HepG2 (cell line): Measurements from ENCODE around the gene DNAH9. TPM values are rescaled to one million over a fixed set of nuclear protein-coding genes. Genes with fewer than 3 reads are reported as not detected.

ENCODE experiments used
- ATAC-seq: fragments of 200-7000 bp; cut with Tn5 transposase; 3 replicates; pipeline ENCODE4 v1.9.1; 2020; ENCODE audit warnings: mild to moderate bottlenecking, moderate library complexity
- BruUV-seq: library from RNA; stranded (reverse); fragments of 400-500 nt; replicated peaks from 2 replicates; lab custom pipeline; 2021; lab: Mats Ljungman, UMichigan
- CTCF ChIA-PET: fragments of 300-600 bp; formaldehyde crosslinking; extraction: SDS; loops from one replicate; lab custom pipeline; 2021; ENCODE audit warnings: low total read pairs, inconsistent platforms, low intra/inter-chr PET ratio; lab: Yijun Ruan, JAX
- POLR2A ChIA-PET: fragments of 350-600 bp; sonication (Branson Sonifier 250); formaldehyde crosslinking; loops from one replicate; lab custom pipeline; 2020; ENCODE audit warnings: antibody characterized with exemption, inconsistent platforms; lab: Yijun Ruan, JAX
- DNase-seq: peaks from one replicate; pipeline ENCODE4 v3.0.0-alpha.2; 2015; ENCODE audit warnings: low spot score
- FAIRE-seq: peaks from 3 replicates; lab custom pipeline; 2011; peaks lifted over from hg19 to GRCh38; lab: Jason Lieb, UNC
- H2AFZ ChIP-seq: one replicate; pipeline ENCODE4 v1.6.1; 2011; ENCODE audit warnings: low read length, inconsistent platforms
- H3K27ac ChIP-seq: fragments of 300-600 bp; 3 replicates; pipeline ENCODE4 v1.8.0; 2011; ENCODE audit warnings: mixed run types, mild to moderate bottlenecking, mixed read lengths, low read length, inconsistent platforms; ENCODE audit not compliant: insufficient read depth; ENCODE audit errors: extremely low read length
- H3K27me3 ChIP-seq, 2 experiments: fragments of 200-600 bp in 1 of 2; 2 replicates in 1 of 2; 3 replicates in 1 of 2; pipeline versions ENCODE4 v1.6.0 to v1.8.0; 2011; ENCODE audit warnings: low read length in 2 of 2, mild to moderate bottlenecking in 2 of 2, moderate library complexity in 2 of 2, inconsistent platforms in 1 of 2; ENCODE audit not compliant: insufficient read depth in 2 of 2, control insufficient read depth in 1 of 2
- H3K36me3 ChIP-seq, 2 experiments: fragments of 200-600 bp in 1 of 2; replicated peaks in 1 of 2; 2 replicates in 1 of 2; 3 replicates in 1 of 2; pipeline versions ENCODE4 v1.5.1 to v1.8.0; 2011; ENCODE audit warnings: low read length in 2 of 2, inconsistent platforms in 1 of 2; ENCODE audit not compliant: insufficient read depth in 2 of 2, control insufficient read depth in 1 of 2
- H3K4me1 ChIP-seq: 2 replicates; pipeline ENCODE4 v1.5.1; 2012; ENCODE audit warnings: low read length, inconsistent platforms; ENCODE audit not compliant: insufficient read depth
- H3K4me2 ChIP-seq: 2 replicates; pipeline ENCODE4 v1.6.0; 2011; ENCODE audit warnings: low read depth, low read length, inconsistent platforms
- H3K4me3 ChIP-seq, 3 experiments: fragments of 200-600 bp in 1 of 3; sonication (generic), shearing (Covaris generic) in 1 of 3; replicated peaks in 1 of 3; 2 replicates each; pipeline ENCODE4 v1.5.1; 2011 to 2016; ENCODE audit warnings: low read length in 3 of 3, inconsistent platforms in 2 of 3, low read depth in 2 of 3, mild to moderate bottlenecking in 2 of 3, control low read depth in 1 of 3, mixed read lengths in 1 of 3; ENCODE audit not compliant: insufficient read depth in 1 of 3
- H3K79me2 ChIP-seq: one replicate; pipeline ENCODE4 v1.6.1; 2011; ENCODE audit warnings: low read length, inconsistent platforms; ENCODE audit not compliant: insufficient read depth
- H3K9ac ChIP-seq: 2 replicates; pipeline ENCODE4 v1.6.0; 2011; ENCODE audit warnings: mild to moderate bottlenecking, low read depth, low read length, inconsistent platforms; ENCODE audit not compliant: insufficient read depth
- H3K9me3 ChIP-seq: 2 replicates; pipeline ENCODE4 v1.5.1; 2012; ENCODE audit warnings: mild to moderate bottlenecking, low read length
- H4K20me1 ChIP-seq: 2 replicates; pipeline ENCODE4 v1.6.0; 2011; ENCODE audit warnings: inconsistent platforms, mild to moderate bottlenecking, low read length, moderate library complexity; ENCODE audit not compliant: insufficient read depth
- EHMT2 ChIP-seq: fragments of 200-600 bp; sonication (generic); IDR thresholded peaks from 2 replicates; pipeline ENCODE4 v1.7.0; 2017; ENCODE audit warnings: antibody characterized with exemption, low read depth, low read length, borderline replicate concordance
- FOXA1 ChIP-seq, 2 experiments: fragments of 450-650 bp in 1 of 2; sonication (generic) in 1 of 2; formaldehyde crosslinking in 1 of 2; IDR thresholded peaks; 2 replicates each; pipeline versions ENCODE4 v1.4.0 to v1.6.1; 2016 to 2020; ENCODE audit warnings: missing genetic modification reagents in 1 of 2
- MBD4 ChIP-seq: IDR thresholded peaks from 2 replicates; pipeline ENCODE4 v1.6.1; 2012; ENCODE audit warnings: low read length, inconsistent platforms, borderline replicate concordance
- RNF219 ChIP-seq: sonication (generic); formaldehyde crosslinking; IDR thresholded peaks from 2 replicates; pipeline ENCODE4 v1.5.0; 2020; ENCODE audit warnings: mild to moderate bottlenecking, missing genetic modification reagents
- SIX1 ChIP-seq: sonication (generic); formaldehyde crosslinking; IDR thresholded peaks from 2 replicates; pipeline ENCODE4 v1.4.0; 2020; ENCODE audit warnings: missing genetic modification reagents, borderline replicate concordance
- SRY ChIP-seq: sonication (generic); formaldehyde crosslinking; IDR thresholded peaks from 2 replicates; pipeline ENCODE4 v1.8.0; 2022; ENCODE audit warnings: mild to moderate bottlenecking, missing genetic modification reagents
- XBP1 ChIP-seq: sonication (generic); formaldehyde crosslinking; IDR thresholded peaks from 2 replicates; pipeline ENCODE4 v1.5.0; 2020; ENCODE audit warnings: missing genetic modification reagents
- ZNF639 ChIP-seq: conservative IDR thresholded peaks from 2 replicates; pipeline ENCODE4 v1.6.1; 2018; ENCODE audit warnings: missing genetic modification reagents
- ZNF670 ChIP-seq: sonication (generic); formaldehyde crosslinking; IDR thresholded peaks from 2 replicates; pipeline ENCODE4 v1.8.0; 2022; ENCODE audit warnings: mild to moderate bottlenecking, missing genetic modification reagents, borderline replicate concordance
- WGBS: methylation state at CpG from one replicate; pipeline ENCODE4 v1.1.6; 2017; ENCODE audit warnings: low lambda C conversion rate; 5-methylcytosine and 5-hydroxymethylcytosine counted together
- in situ Hi-C: cut with HindIII; loops from 2 replicates; pipeline ENCODE4 v1.10.0; 2017; ENCODE audit warnings: low pct_unique_long_range_greater_than_20kb; ENCODE audit not compliant: extremely low pct_ligation_motif_present
- intact Hi-C: fragments of 100-400 bp; cut with micrococcal nuclease; formaldehyde crosslinking; loops from one replicate; pipeline ENCODE4 v1.10.0; 2022; ENCODE audit not compliant: unreplicated experiment
- polyA plus RNA-seq, 8 experiments: library from polyadenylated mRNA; depleted of rRNA in 3 of 8; stranded (reverse) in 7 of 8; unstranded in 1 of 8; fragments of >200 nt; fragmentation: Illumina TruSeq in 4 of 8; extraction: Trizol in 4 of 8; gene quantifications; 2 replicates each; pipeline versions ENCODE4 v1.2.1 to v1.2.3, GENCODE V29; 2011 to 2016; ENCODE audit warnings: low read depth in 4 of 8, missing spikeins in 1 of 8, mixed read lengths in 1 of 8; ENCODE audit not compliant: insufficient read depth in 1 of 8
- total RNA-seq, 5 experiments: library from RNA; depleted of rRNA; stranded (reverse); fragments of >200 nt; fragmentation: Illumina TruSeq; extraction: Trizol; gene quantifications; 2 replicates each; pipeline ENCODE4 v1.2.3, GENCODE V29; 2016; ENCODE audit warnings: low read depth in 1 of 5
- TF ChIP-seq, protein P1 (sequence below): IDR thresholded peaks from 2 replicates; pipeline ENCODE4 v1.6.1; 2016; ENCODE audit warnings: low read depth, missing genetic modification reagents, missing compliant biosample characterization
- TF ChIP-seq, protein P2 (sequence below): sonication (generic); formaldehyde crosslinking; IDR thresholded peaks from 2 replicates; pipeline ENCODE4 v1.9.0; 2021; ENCODE audit warnings: missing genetic modification reagents, mild to moderate bottlenecking, borderline replicate concordance
- TF ChIP-seq, protein P3 (sequence below): sonication (generic); formaldehyde crosslinking; conservative IDR thresholded peaks from 2 replicates; pipeline ENCODE4 v1.8.0; 2022; ENCODE audit warnings: missing genetic modification reagents

Gene DNAH9
- total and polyA plus RNA-seq, 2 of the 13 experiments (the other 11 are each of a cell fraction or from before 2014, with no cell fraction given) = not detected

- POLR2A ChIA-PET = interaction anchor here (1.4 kb wide), 1 partner anchor 353 kb away, joined by 3 read pairs; the partner anchor contains the start of gene ZNF18
- Histone ChIP-seq H2AFZ (no peak overlapping the region), H3K4me1 (no peaks in the 10 kb centered on the region), H3K36me3 (no peaks in the 10 kb centered on the region), H3K79me2 (no peaks in the 10 kb centered on the region), H3K27ac (no peak overlapping the region), H3K27me3 (peaks cover 0 to 2% of the 10 kb centered on the region in 2 experiments; a peak in 2 of 5 replicates), H3K9ac (no peak overlapping the region), H3K4me2 (no peak overlapping the region), H3K4me3 (no peak overlapping the region), H4K20me1 (no peaks in the 10 kb centered on the region), H3K9me3 (no peaks in the 10 kb centered on the region)
- in situ Hi-C loops = no loop called here
- BruUV-seq = no TSS peak
- FAIRE-seq (no peak), DNase-seq (no peak), ATAC-seq (no peak)
- intact Hi-C loops = no loop called here
- 55% methylated on average over 7 of the region's 7 CpGs for WGBS
- CTCF ChIA-PET = interaction anchor here (1.4 to 1.6 kb wide), 2 partner anchors 292 to 343 kb away, joined by 3 to 5 read pairs; no protein-coding TSS in a partner anchor
- TF ChIP-seq FOXA1 (IDR thresholded peaks at IDR 0.05) = no peak
- no peak for TF ChIP-seq FOXA1 (CRISPR knock-in tag; IDR thresholded peaks at IDR 0.05)
- no peak for TF ChIP-seq SRY (CRISPR knock-in tag)
- no peak for TF ChIP-seq XBP1 (CRISPR knock-in tag)
- TF ChIP-seq ZNF639 (CRISPR knock-in tag) = no peak
- TF ChIP-seq ZNF670 (CRISPR knock-in tag) = no peak
- TF ChIP-seq, protein P1, sequence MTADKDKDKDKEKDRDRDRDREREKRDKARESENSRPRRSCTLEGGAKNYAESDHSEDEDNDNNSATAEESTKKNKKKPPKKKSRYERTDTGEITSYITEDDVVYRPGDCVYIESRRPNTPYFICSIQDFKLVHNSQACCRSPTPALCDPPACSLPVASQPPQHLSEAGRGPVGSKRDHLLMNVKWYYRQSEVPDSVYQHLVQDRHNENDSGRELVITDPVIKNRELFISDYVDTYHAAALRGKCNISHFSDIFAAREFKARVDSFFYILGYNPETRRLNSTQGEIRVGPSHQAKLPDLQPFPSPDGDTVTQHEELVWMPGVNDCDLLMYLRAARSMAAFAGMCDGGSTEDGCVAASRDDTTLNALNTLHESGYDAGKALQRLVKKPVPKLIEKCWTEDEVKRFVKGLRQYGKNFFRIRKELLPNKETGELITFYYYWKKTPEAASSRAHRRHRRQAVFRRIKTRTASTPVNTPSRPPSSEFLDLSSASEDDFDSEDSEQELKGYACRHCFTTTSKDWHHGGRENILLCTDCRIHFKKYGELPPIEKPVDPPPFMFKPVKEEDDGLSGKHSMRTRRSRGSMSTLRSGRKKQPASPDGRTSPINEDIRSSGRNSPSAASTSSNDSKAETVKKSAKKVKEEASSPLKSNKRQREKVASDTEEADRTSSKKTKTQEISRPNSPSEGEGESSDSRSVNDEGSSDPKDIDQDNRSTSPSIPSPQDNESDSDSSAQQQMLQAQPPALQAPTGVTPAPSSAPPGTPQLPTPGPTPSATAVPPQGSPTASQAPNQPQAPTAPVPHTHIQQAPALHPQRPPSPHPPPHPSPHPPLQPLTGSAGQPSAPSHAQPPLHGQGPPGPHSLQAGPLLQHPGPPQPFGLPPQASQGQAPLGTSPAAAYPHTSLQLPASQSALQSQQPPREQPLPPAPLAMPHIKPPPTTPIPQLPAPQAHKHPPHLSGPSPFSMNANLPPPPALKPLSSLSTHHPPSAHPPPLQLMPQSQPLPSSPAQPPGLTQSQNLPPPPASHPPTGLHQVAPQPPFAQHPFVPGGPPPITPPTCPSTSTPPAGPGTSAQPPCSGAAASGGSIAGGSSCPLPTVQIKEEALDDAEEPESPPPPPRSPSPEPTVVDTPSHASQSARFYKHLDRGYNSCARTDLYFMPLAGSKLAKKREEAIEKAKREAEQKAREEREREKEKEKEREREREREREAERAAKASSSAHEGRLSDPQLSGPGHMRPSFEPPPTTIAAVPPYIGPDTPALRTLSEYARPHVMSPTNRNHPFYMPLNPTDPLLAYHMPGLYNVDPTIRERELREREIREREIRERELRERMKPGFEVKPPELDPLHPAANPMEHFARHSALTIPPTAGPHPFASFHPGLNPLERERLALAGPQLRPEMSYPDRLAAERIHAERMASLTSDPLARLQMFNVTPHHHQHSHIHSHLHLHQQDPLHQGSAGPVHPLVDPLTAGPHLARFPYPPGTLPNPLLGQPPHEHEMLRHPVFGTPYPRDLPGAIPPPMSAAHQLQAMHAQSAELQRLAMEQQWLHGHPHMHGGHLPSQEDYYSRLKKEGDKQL (CRISPR knock-in tag) = no peak
- TF ChIP-seq RNF219 (CRISPR knock-in tag) = no peak
- TF ChIP-seq, protein P2, sequence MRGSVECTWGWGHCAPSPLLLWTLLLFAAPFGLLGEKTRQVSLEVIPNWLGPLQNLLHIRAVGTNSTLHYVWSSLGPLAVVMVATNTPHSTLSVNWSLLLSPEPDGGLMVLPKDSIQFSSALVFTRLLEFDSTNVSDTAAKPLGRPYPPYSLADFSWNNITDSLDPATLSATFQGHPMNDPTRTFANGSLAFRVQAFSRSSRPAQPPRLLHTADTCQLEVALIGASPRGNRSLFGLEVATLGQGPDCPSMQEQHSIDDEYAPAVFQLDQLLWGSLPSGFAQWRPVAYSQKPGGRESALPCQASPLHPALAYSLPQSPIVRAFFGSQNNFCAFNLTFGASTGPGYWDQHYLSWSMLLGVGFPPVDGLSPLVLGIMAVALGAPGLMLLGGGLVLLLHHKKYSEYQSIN = no peak
- TF ChIP-seq, protein P3, sequence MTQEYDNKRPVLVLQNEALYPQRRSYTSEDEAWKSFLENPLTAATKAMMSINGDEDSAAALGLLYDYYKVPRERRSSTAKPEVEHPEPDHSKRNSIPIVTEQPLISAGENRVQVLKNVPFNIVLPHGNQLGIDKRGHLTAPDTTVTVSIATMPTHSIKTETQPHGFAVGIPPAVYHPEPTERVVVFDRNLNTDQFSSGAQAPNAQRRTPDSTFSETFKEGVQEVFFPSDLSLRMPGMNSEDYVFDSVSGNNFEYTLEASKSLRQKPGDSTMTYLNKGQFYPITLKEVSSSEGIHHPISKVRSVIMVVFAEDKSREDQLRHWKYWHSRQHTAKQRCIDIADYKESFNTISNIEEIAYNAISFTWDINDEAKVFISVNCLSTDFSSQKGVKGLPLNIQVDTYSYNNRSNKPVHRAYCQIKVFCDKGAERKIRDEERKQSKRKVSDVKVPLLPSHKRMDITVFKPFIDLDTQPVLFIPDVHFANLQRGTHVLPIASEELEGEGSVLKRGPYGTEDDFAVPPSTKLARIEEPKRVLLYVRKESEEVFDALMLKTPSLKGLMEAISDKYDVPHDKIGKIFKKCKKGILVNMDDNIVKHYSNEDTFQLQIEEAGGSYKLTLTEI (CRISPR knock-in tag) = no peak
- TF ChIP-seq MBD4 = no peak
- TF ChIP-seq EHMT2 = no peak
- TF ChIP-seq SIX1 = no peak
Observed at GRCh38 chr17:11643851-11644250, 45.6 kb downstream of the DNAH9 start.
